Hepatocyte (in vitro differentiated cells): ENCODE results near the gene PCBP4.

Source experiments
- EZH2 ChIP-seq: fragments of 200-600 bp; sonication (generic); IDR thresholded peaks from 2 replicates; pipeline ENCODE4 v1.6.1; 2016; ENCODE audit warnings: antibody characterized with exemption, mild to moderate bottlenecking, borderline replicate concordance
- TF ChIP-seq, protein P1 (sequence below): fragments of 200-600 bp; sonication (generic); IDR thresholded peaks from 2 replicates; pipeline ENCODE4 v1.5.1; 2016; ENCODE audit warnings: antibody characterized with exemption, mild to moderate bottlenecking; ENCODE audit not compliant: poor library complexity

DNA sequence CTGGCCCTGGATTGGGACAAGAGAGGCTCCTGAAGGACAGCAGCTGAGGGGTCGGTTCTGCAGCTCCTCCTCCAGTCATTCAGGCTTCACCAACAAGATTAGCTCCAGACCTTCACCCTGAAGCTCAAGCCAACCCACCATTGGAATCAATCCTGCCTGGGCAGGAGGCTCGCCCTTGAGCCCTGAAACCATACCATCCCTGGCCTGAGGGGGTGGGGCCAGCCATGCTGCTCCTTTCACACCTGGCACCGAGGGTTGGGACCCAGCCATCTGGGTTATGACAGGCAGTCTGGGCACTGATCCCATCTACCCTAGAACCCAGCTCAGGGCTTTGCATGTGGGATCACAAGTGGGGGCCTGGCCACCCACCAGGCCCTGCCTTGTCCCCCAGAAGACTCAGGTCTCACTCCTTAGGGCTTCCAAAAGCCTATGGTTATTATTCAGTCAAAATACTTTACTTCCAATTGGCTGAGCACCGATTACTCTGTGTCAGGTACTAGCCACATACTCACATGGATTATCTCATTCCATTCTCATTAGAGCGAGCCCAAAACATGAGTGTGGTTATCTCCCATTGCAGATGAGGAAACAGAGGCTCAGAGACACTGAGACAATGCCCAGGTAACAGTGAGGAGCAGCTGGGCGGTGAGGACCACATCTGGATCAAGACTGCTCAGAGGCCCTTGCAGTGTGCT lies 3.5 kb upstream of the PCBP4 start:
- TF ChIP-seq EZH2, result no peak
- TF ChIP-seq, protein P1, sequence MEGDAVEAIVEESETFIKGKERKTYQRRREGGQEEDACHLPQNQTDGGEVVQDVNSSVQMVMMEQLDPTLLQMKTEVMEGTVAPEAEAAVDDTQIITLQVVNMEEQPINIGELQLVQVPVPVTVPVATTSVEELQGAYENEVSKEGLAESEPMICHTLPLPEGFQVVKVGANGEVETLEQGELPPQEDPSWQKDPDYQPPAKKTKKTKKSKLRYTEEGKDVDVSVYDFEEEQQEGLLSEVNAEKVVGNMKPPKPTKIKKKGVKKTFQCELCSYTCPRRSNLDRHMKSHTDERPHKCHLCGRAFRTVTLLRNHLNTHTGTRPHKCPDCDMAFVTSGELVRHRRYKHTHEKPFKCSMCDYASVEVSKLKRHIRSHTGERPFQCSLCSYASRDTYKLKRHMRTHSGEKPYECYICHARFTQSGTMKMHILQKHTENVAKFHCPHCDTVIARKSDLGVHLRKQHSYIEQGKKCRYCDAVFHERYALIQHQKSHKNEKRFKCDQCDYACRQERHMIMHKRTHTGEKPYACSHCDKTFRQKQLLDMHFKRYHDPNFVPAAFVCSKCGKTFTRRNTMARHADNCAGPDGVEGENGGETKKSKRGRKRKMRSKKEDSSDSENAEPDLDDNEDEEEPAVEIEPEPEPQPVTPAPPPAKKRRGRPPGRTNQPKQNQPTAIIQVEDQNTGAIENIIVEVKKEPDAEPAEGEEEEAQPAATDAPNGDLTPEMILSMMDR, result no peak
